H1 (cell line): Measurements from ENCODE around the gene NMT2. TPM values are rescaled to one million over a fixed set of nuclear protein-coding genes. Genes with fewer than 3 reads are reported as not detected.

Source experiments
- CTCF ChIA-PET: fragments of 300-600 bp; sonication (Branson Sonifier 250); formaldehyde crosslinking; loops from one replicate; lab custom pipeline; 2021; ENCODE audit not compliant: partially characterized antibody; lab: Charles Lee
- POLR2A ChIA-PET: fragments of 300-600 bp; sonication (Branson Sonifier 250); formaldehyde crosslinking; loops from one replicate; lab custom pipeline; 2021; ENCODE audit warnings: inconsistent platforms; ENCODE audit not compliant: partially characterized antibody; lab: Charles Lee
- DNase-seq, 2 experiments: peaks; one replicate each; pipeline versions ENCODE4 v3.0.0 to v3.0.0-alpha.2; 2010 to 2022; ENCODE audit warnings: low spot score in 2 of 2, low read depth in 1 of 2, mixed read lengths in 1 of 2
- FAIRE-seq: peaks from 2 replicates; lab custom pipeline; 2011; peaks lifted over from hg19 to GRCh38; lab: Jason Lieb, UNC
- H2AFZ ChIP-seq: 2 replicates; pipeline ENCODE4 v1.8.1; 2012; ENCODE audit warnings: low read length, inconsistent platforms
- H2AK5ac ChIP-seq: 2 replicates; pipeline ENCODE4 v1.6.1; 2013; ENCODE audit warnings: low read depth, low read length
- H2BK120ac ChIP-seq: replicated peaks from 2 replicates; pipeline ENCODE3; 2013; ENCODE audit warnings: low read depth, low read length, inconsistent platforms
- H2BK12ac ChIP-seq: 2 replicates; pipeline ENCODE4 v1.6.1; 2013; ENCODE audit warnings: low read depth, low read length
- H2BK15ac ChIP-seq: 2 replicates; pipeline ENCODE4 v1.6.1; 2013; ENCODE audit warnings: low read length
- H2BK20ac ChIP-seq: 2 replicates; pipeline ENCODE4 v1.6.1; 2013; ENCODE audit warnings: low read length
- H2BK5ac ChIP-seq: 2 replicates; pipeline ENCODE4 v1.6.1; 2013; ENCODE audit warnings: low read depth, low read length
- H3K14ac ChIP-seq: 2 replicates; pipeline ENCODE4 v1.6.1; 2013; ENCODE audit warnings: inconsistent platforms; ENCODE audit not compliant: insufficient read length
- H3K18ac ChIP-seq: 2 replicates; pipeline ENCODE4 v1.6.1; 2013; ENCODE audit warnings: low read length; ENCODE audit errors: extremely low read depth
- H3K23ac ChIP-seq: 2 replicates; pipeline ENCODE4 v1.6.1; 2013; ENCODE audit warnings: inconsistent platforms; ENCODE audit not compliant: insufficient read length
- H3K23me2 ChIP-seq: 2 replicates; pipeline ENCODE4 v1.6.1; 2013; ENCODE audit warnings: low read depth, low read length
- H3K27ac ChIP-seq: 2 replicates; pipeline ENCODE4 v1.6.1; 2011; ENCODE audit warnings: low read depth, low read length, inconsistent platforms
- H3K27me3 ChIP-seq, 4 experiments: replicated peaks in 1 of 4; 1 replicate in 1 of 4; 2 replicates in 3 of 4; pipeline versions ENCODE4 v1.6.1 to v1.8.1; 2011 to 2013; ENCODE audit warnings: low read length in 3 of 4, mild to moderate bottlenecking in 3 of 4, inconsistent platforms in 2 of 4, mixed read lengths in 2 of 4, moderate library complexity in 1 of 4; ENCODE audit not compliant: control insufficient read depth in 3 of 4, insufficient read depth in 3 of 4; ENCODE audit errors: extremely low read depth in 1 of 4
- H3K36me3 ChIP-seq, 4 experiments: 2 replicates each; pipeline versions ENCODE4 v1.6.1 to v1.8.1; 2011 to 2013; ENCODE audit warnings: mild to moderate bottlenecking in 4 of 4, low read length in 3 of 4, moderate library complexity in 2 of 4, control low read depth in 1 of 4, inconsistent platforms in 1 of 4; ENCODE audit not compliant: insufficient read depth in 4 of 4, control insufficient read depth in 2 of 4
- H3K4ac ChIP-seq: replicated peaks from 2 replicates; pipeline ENCODE3; 2013; ENCODE audit warnings: low read length, low read depth, mixed read lengths, inconsistent platforms; ENCODE audit not compliant: insufficient read length
- H3K4me1 ChIP-seq, 4 experiments: replicated peaks in 1 of 4; 1 replicate in 1 of 4; 2 replicates in 3 of 4; pipeline versions ENCODE4 v1.6.1 to v1.8.1; 2011 to 2013; ENCODE audit warnings: low read length in 3 of 4, inconsistent platforms in 2 of 4, mixed read lengths in 1 of 4; ENCODE audit not compliant: insufficient read depth in 4 of 4, control insufficient read depth in 3 of 4
- H3K4me2 ChIP-seq, 2 experiments: 2 replicates each; pipeline versions ENCODE4 v1.6.1 to v1.8.1; 2011 to 2013; ENCODE audit warnings: low read depth in 2 of 2, low read length in 2 of 2, control low read depth in 1 of 2, inconsistent platforms in 1 of 2, mild to moderate bottlenecking in 1 of 2; ENCODE audit not compliant: insufficient read depth in 1 of 2
- H3K4me3 ChIP-seq, 4 experiments: fragments of 200-600, 300-600 bp in 1 of 4; sonication (generic), shearing (Covaris generic), sonication (Bioruptor Twin) in 1 of 4; 2 replicates each; pipeline versions ENCODE4 v1.5.1 to v1.8.1; 2011 to 2016; ENCODE audit warnings: low read length in 4 of 4, low read depth in 3 of 4, control low read depth in 2 of 4, inconsistent platforms in 2 of 4, mild to moderate bottlenecking in 2 of 4, mixed read lengths in 1 of 4, moderate library complexity in 1 of 4; ENCODE audit not compliant: insufficient read depth in 2 of 4; ENCODE audit errors: extremely low read depth in 1 of 4
- H3K56ac ChIP-seq: replicated peaks from 2 replicates; pipeline ENCODE3; 2013; ENCODE audit warnings: low read depth, mild to moderate bottlenecking, mixed read lengths, low read length, inconsistent platforms; ENCODE audit not compliant: insufficient read length
- H3K79me1 ChIP-seq: 2 replicates; pipeline ENCODE4 v1.6.1; 2013; ENCODE audit warnings: low read depth, low read length, control low read depth
- H3K79me2 ChIP-seq, 2 experiments: 2 replicates each; pipeline versions ENCODE4 v1.6.1 to v1.8.1; 2012 to 2013; ENCODE audit warnings: low read length in 2 of 2, mild to moderate bottlenecking in 2 of 2, inconsistent platforms in 1 of 2; ENCODE audit not compliant: insufficient read depth in 2 of 2, control insufficient read depth in 1 of 2
- H3K9ac ChIP-seq, 4 experiments: replicated peaks in 1 of 4; 1 replicate in 1 of 4; 2 replicates in 3 of 4; pipeline versions ENCODE4 v1.6.1 to v1.8.1; 2011 to 2013; ENCODE audit warnings: low read depth in 3 of 4, low read length in 3 of 4, control low read depth in 2 of 4, mild to moderate bottlenecking in 2 of 4, moderate library complexity in 2 of 4, inconsistent platforms in 1 of 4; ENCODE audit errors: extremely low read depth in 1 of 4
- H3K9me3 ChIP-seq, 2 experiments: 2 replicates each; pipeline versions ENCODE4 v1.6.1 to v1.8.1; 2012 to 2013; ENCODE audit warnings: mild to moderate bottlenecking in 2 of 2, moderate library complexity in 2 of 2, control low read depth in 1 of 2, inconsistent platforms in 1 of 2, low read depth in 1 of 2, low read length in 1 of 2, mixed read lengths in 1 of 2; ENCODE audit not compliant: insufficient read depth in 2 of 2
- H4K20me1 ChIP-seq, 2 experiments: replicated peaks in 1 of 2; 2 replicates each; pipeline versions ENCODE3 to v1.8.1; 2011 to 2013; ENCODE audit warnings: inconsistent platforms in 2 of 2, low read length in 2 of 2, mild to moderate bottlenecking in 1 of 2; ENCODE audit not compliant: insufficient read depth in 2 of 2, control insufficient read depth in 1 of 2
- H4K5ac ChIP-seq: 2 replicates; pipeline ENCODE4 v1.6.1; 2013; ENCODE audit warnings: low read length, low read depth, mixed read lengths, inconsistent platforms; ENCODE audit not compliant: insufficient read length
- H4K8ac ChIP-seq: 2 replicates; pipeline ENCODE4 v1.8.0; 2013; ENCODE audit warnings: mild to moderate bottlenecking, moderate library complexity, low read length, inconsistent platforms; ENCODE audit not compliant: insufficient read depth; ENCODE audit errors: extremely low read depth
- H4K91ac ChIP-seq: replicated peaks from 2 replicates; pipeline ENCODE3; 2013; ENCODE audit warnings: low read length, mixed read lengths, inconsistent platforms; ENCODE audit not compliant: insufficient read length
- TBP ChIP-seq: IDR thresholded peaks from 2 replicates; pipeline ENCODE4 v1.6.1; 2011; ENCODE audit warnings: low read depth, low read length, improper control_type of control experiment
- WGBS, 2 experiments: shearing (Covaris generic) in 1 of 2; methylation state at CpG; one replicate each; pipeline versions ENCODE4 v1.1.6 to v1.1.7; 2013 to 2015; ENCODE audit warnings: low lambda C conversion rate in 2 of 2, mixed read lengths in 2 of 2, inconsistent platforms in 1 of 2, low coverage in 1 of 2, missing lambda C conversion rate in 1 of 2; ENCODE audit not compliant: insufficient replicate concordance in 2 of 2, insufficient coverage in 1 of 2, insufficient read length in 1 of 2; ENCODE audit errors: extremely low coverage in 1 of 2, missing lambda C conversion rate in 1 of 2; 5-methylcytosine and 5-hydroxymethylcytosine counted together
- polyA plus RNA-seq, 7 experiments: library from polyadenylated mRNA; depleted of rRNA in 3 of 7; stranded (reverse) in 5 of 7; unstranded in 2 of 7; fragments of >200 nt in 5 of 7; fragments of 200-250 nt in 2 of 7; gene quantifications; 1 replicate in 5 of 7; 2 replicates in 1 of 7; 4 replicates in 1 of 7; pipeline versions ENCODE4 v1.2.1 to v1.2.3, GENCODE V29; 2011 to 2013; ENCODE audit warnings: missing spikeins in 2 of 7, mixed read lengths in 2 of 7
- total RNA-seq: library from RNA; stranded (reverse); fragmentation: NEBNext Ultra II Directional; extraction: Animal tissue kit (Norgen Biotek cat#: 25700); gene quantifications from 2 replicates; pipeline ENCODE4 v1.2.1, GENCODE V29; 2021

The NMT2 gene
- total and polyA plus RNA-seq, 2 of the 8 experiments (the other 6 are each of a cell fraction or from before 2014, with no cell fraction given) = 4.4 to 15.4 TPM

DNA sequence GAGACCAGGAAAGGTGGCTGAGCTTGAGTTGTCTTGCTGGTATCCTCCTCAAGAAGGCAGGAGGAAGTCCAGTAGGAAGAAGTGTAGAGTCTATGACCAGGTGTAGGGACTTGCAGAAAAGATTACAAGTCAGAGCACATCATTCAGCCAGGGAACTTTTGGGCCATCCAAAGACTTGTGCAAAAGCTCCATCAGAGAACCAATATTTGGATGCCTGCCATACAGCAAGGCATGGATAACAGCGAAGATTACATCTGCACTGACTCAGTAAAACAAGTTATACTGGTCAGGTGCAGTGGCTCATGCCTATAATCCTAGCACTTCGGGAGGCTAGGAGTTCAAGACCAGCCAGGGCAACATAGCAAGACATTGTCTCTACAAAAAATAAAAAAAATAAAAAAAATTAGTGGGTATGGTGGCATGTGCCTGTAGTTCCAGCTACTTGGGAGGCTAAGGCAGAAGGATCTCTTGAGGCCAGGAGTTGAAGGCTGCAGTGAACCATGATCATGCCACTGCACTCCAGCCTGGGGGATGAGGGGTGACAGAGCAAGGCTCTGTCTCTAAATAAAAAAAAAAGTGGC is 13.2 kb upstream of the NMT2 start:
- CTCF ChIA-PET = interaction anchor here (0.9 to 2.9 kb wide), 5 partner anchors 8 to 190 kb away, joined by 3 to 11 read pairs (median 4); no protein-coding TSS in a partner anchor
- H3K4ac ChIP-seq = no peak overlapping the region
- no peaks in the 10 kb centered on the region for H3K23me2 ChIP-seq
- H2AFZ ChIP-seq = no peak overlapping the region
- no peak overlapping the region for H4K5ac ChIP-seq
- no peak overlapping the region for H2BK120ac ChIP-seq
- no peak for TF ChIP-seq TBP
- H3K9me3 ChIP-seq = no peaks in the 10 kb centered on the region
- DNase-seq (no peak), FAIRE-seq (no peak)
- no peaks in the 10 kb centered on the region for H3K36me3 ChIP-seq
- no peak overlapping the region for H2BK20ac ChIP-seq
- H4K20me1 ChIP-seq = no peaks in the 10 kb centered on the region
- H3K18ac ChIP-seq = no peak overlapping the region
- H3K23ac ChIP-seq = no peak overlapping the region
- H4K8ac ChIP-seq = no peak overlapping the region
- no peak overlapping the region for H3K4me2 ChIP-seq
- H2BK5ac ChIP-seq = no peak overlapping the region
- 87% methylated on average over 2 of the region's 2 CpGs; no CpG with 5 or more reads in 1 of the 2 experiments for WGBS, 2 experiments
- no peak overlapping the region for H4K91ac ChIP-seq
- H3K79me2 ChIP-seq = no peaks in the 10 kb centered on the region
- H3K9ac ChIP-seq = no peak overlapping the region
- H2BK15ac ChIP-seq = no peak overlapping the region
- no peak overlapping the region for H3K4me3 ChIP-seq
- H2BK12ac ChIP-seq = no peak overlapping the region
- POLR2A ChIA-PET = no interaction called here
- H3K4me1 ChIP-seq = no peaks in the 10 kb centered on the region
- H3K79me1 ChIP-seq = no peaks in the 10 kb centered on the region
- H3K27me3 ChIP-seq = no peaks in the 10 kb centered on the region
- H3K14ac ChIP-seq = no peak overlapping the region
- H2AK5ac ChIP-seq = no peak overlapping the region
- no peak overlapping the region for H3K56ac ChIP-seq
- H3K27ac ChIP-seq = no peak overlapping the region
